Measurements from ENCODE around the gene DLGAP1. TPM values are rescaled to one million over a fixed set of nuclear protein-coding genes. Genes with fewer than 3 reads are reported as not detected.
A peak's percentile ranks its signal among the peaks of the same experiment; 100 is the strongest.

DLGAP1 gene
- total RNA-seq, 1 donor from 2014 or later = 18.5 TPM

DNA sequence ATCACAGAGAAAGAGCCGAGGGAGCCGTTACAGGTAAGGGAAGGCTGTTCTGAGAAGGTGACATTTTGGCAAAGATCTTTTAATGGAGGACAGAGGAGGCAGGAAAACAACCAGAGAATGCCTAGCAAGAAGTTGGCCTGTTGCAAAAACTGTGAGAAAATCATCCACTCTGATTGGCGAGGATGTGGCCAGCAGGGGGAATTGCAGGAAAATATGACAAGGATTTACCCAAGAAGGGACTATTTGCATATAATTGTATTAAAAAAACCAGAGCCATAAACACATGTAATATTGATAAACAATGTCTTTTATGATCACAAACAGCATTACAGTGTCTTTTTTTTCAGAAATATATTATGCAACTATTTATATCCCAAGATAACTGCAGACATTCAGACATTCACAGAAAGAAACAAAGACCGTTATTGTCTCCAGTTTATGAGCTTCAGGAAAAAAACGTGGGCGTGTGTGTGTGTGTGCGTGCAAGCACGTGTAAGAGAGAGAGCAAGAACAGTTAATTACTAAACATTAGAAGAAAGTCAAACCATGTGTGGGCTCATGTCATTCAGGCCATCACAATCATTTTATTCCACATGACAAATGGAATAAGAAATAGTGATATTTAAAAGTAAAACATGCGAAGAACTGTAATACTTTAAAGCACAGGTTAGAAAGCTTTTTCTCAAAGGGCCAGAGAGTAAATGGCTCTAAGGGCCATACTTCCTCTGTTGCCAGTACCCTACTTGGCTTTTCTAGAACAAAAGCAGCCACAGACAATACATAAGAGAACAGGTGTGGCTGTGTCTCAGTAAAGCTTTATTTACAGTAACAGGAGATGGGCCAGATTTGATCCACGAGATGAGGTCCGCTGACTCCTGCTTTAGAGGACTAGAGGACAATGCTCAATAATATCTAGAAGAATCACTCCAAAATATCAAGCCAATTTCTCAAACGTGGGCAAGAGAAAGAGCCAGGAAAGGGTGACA is 324.1 kb downstream of the DLGAP1 start:
- Histone ChIP-seq H3K36me3 (no peaks in the 10 kb centered on the region), H3K4me3 (no peak overlapping the region), H3K27ac (peak overlapping the region; percentile 40), H3K9ac (no peak overlapping the region), H3K4me1 (peaks cover 63% of the 10 kb centered on the region), H3K4me2 (peak overlapping the region; percentile 35), H3F3A (ENCODE audit: low read depth) (peaks cover 39% of the 10 kb centered on the region), H3K79me2 (ENCODE audit: low read depth) (peaks cover 24% of the 10 kb centered on the region), H3K27me3 (no peaks in the 10 kb centered on the region), H4K20me1 (ENCODE audit: low read depth) (no peaks in the 10 kb centered on the region), H2AFZ (replicated peaks) (no peak overlapping the region), H3K9me3 (ENCODE audit: low read depth) (no peaks in the 10 kb centered on the region)
- Mint-ChIP-seq H3K27me3 (ENCODE audit: insufficient read depth, low read depth) (peaks cover 4% of the 10 kb centered on the region), H3K27ac (no peak overlapping the region), H3K4me3 (no peak overlapping the region), H3K9me3 (no peaks in the 10 kb centered on the region), H3K36me3 (no peaks in the 10 kb centered on the region), H3K4me1 (peaks cover 12% of the 10 kb centered on the region)
- DNase-seq (ENCODE audit: low spot score) = no peak
- no peak for TF ChIP-seq EZH2 (IDR thresholded peaks at IDR 0.05)
- TF ChIP-seq CTCF (IDR thresholded peaks at IDR 0.05) = peak; percentile 21

DNA sequence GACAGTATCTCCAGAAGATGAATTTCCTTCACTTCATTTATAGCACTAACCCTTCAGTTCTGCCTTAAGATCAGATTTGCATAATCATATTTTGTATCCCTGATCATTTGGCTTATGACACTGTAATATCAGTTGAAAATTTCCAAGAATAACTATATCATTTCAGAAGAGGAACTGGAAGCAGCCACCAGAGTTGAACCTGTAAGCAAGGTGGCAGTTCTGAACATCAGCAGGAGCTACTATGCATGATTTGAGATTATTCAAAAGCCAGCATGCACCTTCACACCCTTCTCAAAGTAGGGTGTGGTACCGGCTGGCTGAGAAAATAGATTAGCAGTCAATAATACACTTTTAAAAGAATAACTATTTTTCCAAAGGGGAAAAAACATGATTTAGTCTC is 328.2 kb downstream of the DLGAP1 start:
- no peak overlapping the region for H3K27ac Mint-ChIP-seq
- Histone ChIP-seq H2AFZ (replicated peaks) (no peak overlapping the region), H3K4me2 (no peak overlapping the region), H3K9me3 (ENCODE audit: low read depth) (no peaks in the 10 kb centered on the region), H3K4me3 (no peak overlapping the region), H4K20me1 (ENCODE audit: low read depth) (no peaks in the 10 kb centered on the region), H3K79me2 (ENCODE audit: low read depth) (peaks cover 25% of the 10 kb centered on the region), H3K9ac (no peak overlapping the region), H3F3A (ENCODE audit: low read depth) (peaks cover 17% of the 10 kb centered on the region), H3K27me3 (no peaks in the 10 kb centered on the region), H3K27ac (no peak overlapping the region), H3K36me3 (no peaks in the 10 kb centered on the region), H3K4me1 (peaks cover 65% of the 10 kb centered on the region)
- H3K4me3 Mint-ChIP-seq = no peak overlapping the region
- H3K4me1 Mint-ChIP-seq = peaks cover 17% of the 10 kb centered on the region
- H3K9me3 Mint-ChIP-seq = no peaks in the 10 kb centered on the region
- no peak for TF ChIP-seq CTCF (IDR thresholded peaks at IDR 0.05)
- no peak for DNase-seq (ENCODE audit: low spot score)
- H3K36me3 Mint-ChIP-seq = no peaks in the 10 kb centered on the region
- H3K27me3 Mint-ChIP-seq (ENCODE audit: insufficient read depth, low read depth) = no peaks in the 10 kb centered on the region

GRCh38 chr18:4125627-4126230 is 329.4 kb downstream of the DLGAP1 start:
- peak overlapping the region; percentile 68 for H3K27ac Mint-ChIP-seq
- peaks cover 56% of the 10 kb centered on the region for H3K4me1 ChIP-seq

More at GRCh38 chr18:4125627-4126230, 329.4 kb downstream of the DLGAP1 start:
- Mint-ChIP-seq H3K4me3 (no peak overlapping the region), H3K9me3 (no peaks in the 10 kb centered on the region), H3K27me3 (ENCODE audit: insufficient read depth, low read depth) (no peaks in the 10 kb centered on the region), H3K36me3 (no peaks in the 10 kb centered on the region), H3K4me1 (peaks cover 17% of the 10 kb centered on the region)
- Histone ChIP-seq H3K4me3 (no peak overlapping the region), H3K4me2 (peak overlapping the region; percentile 30), H3K27ac (peak overlapping the region; percentile 91), H2AFZ (replicated peaks) (peak overlapping the region; percentile 8), H3K9ac (peak overlapping the region; percentile 4), H3F3A (ENCODE audit: low read depth) (peaks cover 23% of the 10 kb centered on the region), H3K79me2 (ENCODE audit: low read depth) (peaks cover 22% of the 10 kb centered on the region), H4K20me1 (ENCODE audit: low read depth) (no peaks in the 10 kb centered on the region), H3K27me3 (no peaks in the 10 kb centered on the region), H3K9me3 (ENCODE audit: low read depth) (no peaks in the 10 kb centered on the region), H3K36me3 (no peaks in the 10 kb centered on the region)
- DNase-seq (ENCODE audit: low spot score) = peak; percentile 37
- TF ChIP-seq EZH2phosphoT487 (IDR thresholded peaks at IDR 0.05) = no peak
- TF ChIP-seq CTCF (IDR thresholded peaks at IDR 0.05) = no peak
- TF ChIP-seq EZH2 (IDR thresholded peaks at IDR 0.05) = no peak
